ENCODE data around the gene KIF2A. TPM values are rescaled to one million over a fixed set of nuclear protein-coding genes. Genes with fewer than 3 reads are reported as not detected.

Gene KIF2A
- total and polyA plus RNA-seq, 4 donors, result 3.5 to 64.3 (median 20.3) TPM

GRCh38 chr5:62322484-62322883 lies 16.5 kb downstream of the KIF2A start:
- ATAC-seq (ENCODE audit: insufficient read depth, low FRiP score) (no peak), DNase-seq (no peak)
- Histone ChIP-seq H3K9ac (ENCODE audit: insufficient read depth in 1 of 2, low read length in 2 of 2) (no peak overlapping the region), H3K36me3 (ENCODE audit: control insufficient read depth in 4 of 4, insufficient read depth in 4 of 4, low read length in 4 of 4) (peaks cover 0 to 3% (median 1%) of the 10 kb centered on the region in 4 donors), H3K4me1 (ENCODE audit: control insufficient read depth in 5 of 5, insufficient read depth in 5 of 5, low read length in 5 of 5) (peaks cover 0 to 3% (median 0%) of the 10 kb centered on the region in 5 donors), H3K27me3 (ENCODE audit: control insufficient read depth in 3 of 3, insufficient read depth in 3 of 3, low read length in 2 of 3) (no peaks in the 10 kb centered on the region), H3K27ac (ENCODE audit: low read depth in 1 of 2, low read length in 1 of 2) (no peak overlapping the region), H3K4me3 (no peak overlapping the region), H3K9me3 (ENCODE audit: control insufficient read depth in 4 of 4, insufficient read depth in 3 of 4, low read length in 3 of 4) (no peaks in the 10 kb centered on the region)
- no peak for TF ChIP-seq CTCF (IDR thresholded peaks at IDR 0.05; ENCODE audit: control extremely low read depth, extremely low read depth)
- 89 to 95% methylated on average over 1 of the region's 1 CpG for WGBS, 2 donors

GRCh38 chr5:62326302-62326701 lies 20.3 kb downstream of the KIF2A start:
- H3K9ac ChIP-seq (ENCODE audit: insufficient read depth in 1 of 2, low read length in 2 of 2), result no peak overlapping the region
- 73 to 92% methylated on average over 1 of the region's 1 CpG for WGBS, 2 donors
- H3K27ac ChIP-seq (ENCODE audit: low read depth in 1 of 2, low read length in 1 of 2), result no peak overlapping the region
- H3K36me3 ChIP-seq (ENCODE audit: control insufficient read depth in 4 of 4, insufficient read depth in 4 of 4, low read length in 4 of 4), result peaks cover 0 to 5% (median 1%) of the 10 kb centered on the region in 4 donors
- ATAC-seq (ENCODE audit: insufficient read depth, low FRiP score) (no peak), DNase-seq (no peak)
- no peak overlapping the region for H3K4me3 ChIP-seq
- no peaks in the 10 kb centered on the region for H3K27me3 ChIP-seq (ENCODE audit: control insufficient read depth in 3 of 3, insufficient read depth in 3 of 3, low read length in 2 of 3)
- no peak for TF ChIP-seq CTCF (IDR thresholded peaks at IDR 0.05; ENCODE audit: control extremely low read depth, extremely low read depth)
- peaks cover 0 to 2% (median under 1%) of the 10 kb centered on the region in 5 donors for H3K4me1 ChIP-seq (ENCODE audit: control insufficient read depth in 5 of 5, insufficient read depth in 5 of 5, low read length in 5 of 5)
- H3K9me3 ChIP-seq (ENCODE audit: control insufficient read depth in 4 of 4, insufficient read depth in 3 of 4, low read length in 3 of 4), result no peaks in the 10 kb centered on the region

- Histone ChIP-seq H3K36me3 (ENCODE audit: control insufficient read depth in 4 of 4, insufficient read depth in 4 of 4, low read length in 4 of 4) (peaks cover 0 to 5% (median 1%) of the 10 kb centered on the region in 4 donors), H3K27me3 (ENCODE audit: control insufficient read depth in 3 of 3, insufficient read depth in 3 of 3, low read length in 2 of 3) (no peaks in the 10 kb centered on the region), H3K27ac (ENCODE audit: low read depth in 1 of 2, low read length in 1 of 2) (no peak overlapping the region), H3K4me3 (no peak overlapping the region), H3K9me3 (ENCODE audit: control insufficient read depth in 4 of 4, insufficient read depth in 3 of 4, low read length in 3 of 4) (no peaks in the 10 kb centered on the region), H3K4me1 (ENCODE audit: control insufficient read depth in 5 of 5, insufficient read depth in 5 of 5, low read length in 5 of 5) (peaks cover 0 to 5% (median 2%) of the 10 kb centered on the region in 5 donors), H3K9ac (ENCODE audit: insufficient read depth in 1 of 2, low read length in 2 of 2) (no peak overlapping the region)
- no peak for DNase-seq
- TF ChIP-seq CTCF (IDR thresholded peaks at IDR 0.05; ENCODE audit: control extremely low read depth, extremely low read depth), result no peak
- ATAC-seq (ENCODE audit: insufficient read depth, low FRiP score), result no peak
- 93 to 97% methylated on average over 4 of the region's 4 CpGs for WGBS, 2 donors
Measured at GRCh38 chr5:62326702-62327101, 20.7 kb downstream of the KIF2A start.
